Activated CD8-positive, alpha-beta T cell treated with anti-CD3 and anti-CD28 coated beads for 36 hours (primary cell): ENCODE measurements around the gene ZSCAN20. TPM values are rescaled to one million over a fixed set of nuclear protein-coding genes. Genes with fewer than 3 reads are reported as not detected.

Source experiments
- ATAC-seq: fragments of 200-7000 bp; cut with Tn5 transposase; one replicate; pipeline ENCODE4 v1.10.0; 2021; ENCODE audit warnings: mild to moderate bottlenecking, moderate library complexity
- CTCF ChIA-PET: fragments of 350-600 bp; sonication (Branson Sonifier 250); formaldehyde crosslinking; loops from one replicate; lab custom pipeline; 2021; ENCODE audit warnings: antibody characterized with exemption; lab: Charles Lee
- POLR2A ChIA-PET: fragments of 350-600 bp; sonication (Branson Sonifier 250); formaldehyde crosslinking; loops from one replicate; lab custom pipeline; 2021; ENCODE audit warnings: antibody characterized with exemption; lab: Charles Lee
- DNase-seq: peaks from one replicate; pipeline ENCODE4 v3.0.0-alpha.2; 2020
- H3K27ac Mint-ChIP-seq: one replicate; pipeline ENCODE4 v1.8.0; 2021; ENCODE audit warnings: mild to moderate bottlenecking, mixed read lengths
- H3K27me3 Mint-ChIP-seq: one replicate; pipeline ENCODE4 v1.8.0; 2021; ENCODE audit warnings: mixed read lengths
- H3K36me3 Mint-ChIP-seq: one replicate; pipeline ENCODE4 v1.8.0; 2021; ENCODE audit warnings: low read depth, mixed read lengths
- H3K4me1 Mint-ChIP-seq: one replicate; pipeline ENCODE4 v1.8.0; 2021; ENCODE audit warnings: low read depth, mixed read lengths
- H3K4me3 Mint-ChIP-seq: one replicate; pipeline ENCODE4 v1.8.0; 2021; ENCODE audit warnings: mild to moderate bottlenecking, moderate library complexity, mixed read lengths
- H3K9me3 Mint-ChIP-seq: one replicate; pipeline ENCODE4 v1.8.0; 2021; ENCODE audit warnings: mixed read lengths
- intact Hi-C: fragments of 100-400 bp; cut with micrococcal nuclease; formaldehyde crosslinking; loops from one replicate; pipeline ENCODE4 v1.10.0; 2022
- total RNA-seq, 2 experiments: library from RNA; stranded (reverse); gene quantifications; one replicate each; pipeline ENCODE4 v1.2.3, GENCODE V29; 2021
- TF ChIP-seq, protein P1 (sequence below): fragments of 200-600 bp; IDR thresholded peaks from one replicate; pipeline ENCODE4 v1.8.0; 2022; ENCODE audit warnings: antibody characterized with exemption, mild to moderate bottlenecking

Gene ZSCAN20
- total RNA-seq, 2 experiments from 2014 or later = 2.6 to 3.2 TPM

DNA sequence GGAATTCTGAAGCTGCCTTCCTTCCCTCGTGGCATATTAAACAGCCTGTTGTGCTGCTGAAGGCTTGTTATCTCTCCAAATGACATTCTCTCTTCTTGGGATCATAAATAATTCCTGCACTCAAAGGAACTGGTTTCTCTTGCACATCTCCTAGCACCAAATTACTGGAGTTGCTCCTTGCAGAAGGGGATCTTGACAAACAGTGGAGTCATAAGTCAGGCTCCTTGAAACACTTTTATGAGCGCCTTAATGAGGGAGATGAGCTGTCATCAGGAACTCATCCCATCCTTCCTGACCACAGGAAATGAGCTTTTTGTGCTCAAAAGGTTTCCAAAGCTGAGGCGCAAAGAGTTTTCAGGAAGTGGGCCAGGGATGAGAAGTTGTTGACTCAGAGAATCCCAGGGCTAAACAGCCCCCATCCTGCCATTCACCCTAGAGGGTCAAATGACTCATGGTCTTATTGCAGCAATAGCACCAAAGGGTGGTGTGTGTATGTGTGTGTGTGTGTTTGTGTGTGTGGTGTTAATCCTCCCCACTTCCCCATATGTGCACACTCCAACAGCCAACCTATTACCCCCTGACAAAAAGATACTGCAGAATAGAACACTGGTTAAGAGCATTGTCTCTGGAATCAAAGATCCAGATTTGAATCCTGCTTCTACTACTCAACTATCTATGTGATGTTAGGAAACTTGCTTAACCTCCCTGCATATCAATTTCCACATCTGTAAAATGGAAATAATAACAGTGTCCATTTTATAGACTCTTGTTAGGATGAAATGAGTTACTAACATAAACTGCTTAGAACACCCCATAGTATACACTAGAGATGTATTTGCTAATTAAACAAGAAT, 38.7 kb upstream of the ZSCAN20 start:
- intact Hi-C loops = no loop called here
- Mint-ChIP-seq H3K27ac (no peak overlapping the region), H3K36me3 (no peaks in the 10 kb centered on the region), H3K9me3 (no peaks in the 10 kb centered on the region), H3K4me1 (peaks cover 3% of the 10 kb centered on the region), H3K4me3 (no peak overlapping the region), H3K27me3 (peaks cover 2% of the 10 kb centered on the region)
- ATAC-seq = no peak
- peak; percentile 15 for DNase-seq
- TF ChIP-seq, protein P1, sequence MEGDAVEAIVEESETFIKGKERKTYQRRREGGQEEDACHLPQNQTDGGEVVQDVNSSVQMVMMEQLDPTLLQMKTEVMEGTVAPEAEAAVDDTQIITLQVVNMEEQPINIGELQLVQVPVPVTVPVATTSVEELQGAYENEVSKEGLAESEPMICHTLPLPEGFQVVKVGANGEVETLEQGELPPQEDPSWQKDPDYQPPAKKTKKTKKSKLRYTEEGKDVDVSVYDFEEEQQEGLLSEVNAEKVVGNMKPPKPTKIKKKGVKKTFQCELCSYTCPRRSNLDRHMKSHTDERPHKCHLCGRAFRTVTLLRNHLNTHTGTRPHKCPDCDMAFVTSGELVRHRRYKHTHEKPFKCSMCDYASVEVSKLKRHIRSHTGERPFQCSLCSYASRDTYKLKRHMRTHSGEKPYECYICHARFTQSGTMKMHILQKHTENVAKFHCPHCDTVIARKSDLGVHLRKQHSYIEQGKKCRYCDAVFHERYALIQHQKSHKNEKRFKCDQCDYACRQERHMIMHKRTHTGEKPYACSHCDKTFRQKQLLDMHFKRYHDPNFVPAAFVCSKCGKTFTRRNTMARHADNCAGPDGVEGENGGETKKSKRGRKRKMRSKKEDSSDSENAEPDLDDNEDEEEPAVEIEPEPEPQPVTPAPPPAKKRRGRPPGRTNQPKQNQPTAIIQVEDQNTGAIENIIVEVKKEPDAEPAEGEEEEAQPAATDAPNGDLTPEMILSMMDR = no peak
- ChIA-PET POLR2A (interaction anchor here (0.8 kb wide), 1 partner anchor 84 kb away, joined by 3 read pairs; no protein-coding TSS in a partner anchor), CTCF (interaction anchor here (0.7 to 2.9 kb wide), 3 partner anchors 37 to 138 kb away, joined by 3 to 15 read pairs (median 3); partner anchors contain the start of gene ZSCAN20)

DNA sequence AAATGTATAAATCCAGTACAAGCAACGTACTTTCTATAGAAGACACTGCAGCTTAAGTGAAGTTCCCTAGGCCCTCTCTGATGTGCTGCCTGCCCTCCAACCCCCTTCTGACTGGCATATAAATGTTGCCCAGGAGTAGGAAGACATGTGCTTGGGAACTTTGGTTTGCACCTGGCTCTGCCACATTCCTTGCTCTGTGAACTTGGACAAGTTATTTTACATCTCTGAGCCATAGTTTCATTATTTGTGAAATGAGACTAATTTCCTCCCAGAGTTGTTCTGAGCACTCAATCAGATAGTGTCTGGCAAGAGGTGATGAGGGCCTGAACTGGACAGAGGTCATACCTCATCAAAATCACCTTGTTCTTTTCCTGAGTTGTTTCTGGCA, 38.1 kb upstream of the ZSCAN20 start:
- ChIA-PET POLR2A (interaction anchor here (0.8 kb wide), 1 partner anchor 84 kb away, joined by 3 read pairs; no protein-coding TSS in a partner anchor), CTCF (interaction anchor here (1.4 kb wide), 1 partner anchor 137 kb away, joined by 3 read pairs; no protein-coding TSS in a partner anchor)
- no peak for ATAC-seq
- H3K4me1 Mint-ChIP-seq = peaks cover 3% of the 10 kb centered on the region
- H3K27me3 Mint-ChIP-seq = peaks cover 2% of the 10 kb centered on the region
- intact Hi-C loops = no loop called here
- no peaks in the 10 kb centered on the region for H3K9me3 Mint-ChIP-seq
- no peaks in the 10 kb centered on the region for H3K36me3 Mint-ChIP-seq
- H3K4me3 Mint-ChIP-seq = no peak overlapping the region
- TF ChIP-seq, protein P1 = no peak
- H3K27ac Mint-ChIP-seq = no peak overlapping the region
- no peak for DNase-seq

- Mint-ChIP-seq H3K4me3 (no peak overlapping the region), H3K36me3 (no peaks in the 10 kb centered on the region), H3K4me1 (peaks cover 3% of the 10 kb centered on the region), H3K27me3 (peaks cover 2% of the 10 kb centered on the region), H3K9me3 (no peaks in the 10 kb centered on the region), H3K27ac (no peak overlapping the region)
- DNase-seq = no peak
- ATAC-seq = no peak
- ChIA-PET POLR2A (no interaction called here), CTCF (interaction anchor here (1.4 kb wide), 1 partner anchor 137 kb away, joined by 3 read pairs; no protein-coding TSS in a partner anchor)
- TF ChIP-seq, protein P1 = no peak
- intact Hi-C loops = no loop called here
Measured at GRCh38 chr1:33435096-33435820, 37.2 kb upstream of the ZSCAN20 start.

GRCh38 chr1:33436557-33437285, 35.7 kb upstream of the ZSCAN20 start:
- no peaks in the 10 kb centered on the region for H3K36me3 Mint-ChIP-seq
- no peak overlapping the region for H3K27ac Mint-ChIP-seq
- no peaks in the 10 kb centered on the region for H3K9me3 Mint-ChIP-seq
- intact Hi-C loops = no loop called here
- ChIA-PET CTCF (no interaction called here), POLR2A (no interaction called here)
- H3K27me3 Mint-ChIP-seq = no peaks in the 10 kb centered on the region
- no peak for DNase-seq
- ATAC-seq = no peak
- H3K4me1 Mint-ChIP-seq = no peaks in the 10 kb centered on the region
- no peak overlapping the region for H3K4me3 Mint-ChIP-seq
- TF ChIP-seq, protein P1 = no peak
